GM12878 (cell line): ENCODE measurements around the gene TPST1. TPM values are rescaled to one million over a fixed set of nuclear protein-coding genes. Genes with fewer than 3 reads are reported as not detected.

Source experiments
- ATAC-seq: fragments of 200-7000 bp; cut with Tn5 transposase; 3 replicates; pipeline ENCODE4 v1.9.1; 2020; ENCODE audit warnings: mild to moderate bottlenecking, moderate library complexity
- BruUV-seq: library from RNA; stranded (reverse); fragments of 400-500 nt; replicated peaks from 2 replicates; lab custom pipeline; 2021; lab: Mats Ljungman, UMichigan
- CTCF ChIA-PET: fragments of 300-600 bp; sonication (Branson Sonifier 250); formaldehyde crosslinking; extraction: SDS; loops from one replicate; lab custom pipeline; 2021; ENCODE audit warnings: inconsistent platforms; lab: Yijun Ruan, JAX
- POLR2A ChIA-PET: fragments of 350-600 bp; formaldehyde crosslinking; extraction: SDS; loops from one replicate; lab custom pipeline; 2021; ENCODE audit warnings: inconsistent platforms; lab: Charles Lee
- RAD21 ChIA-PET: fragments of 300-600 bp; sonication (Branson Sonifier 250); formaldehyde crosslinking; loops from one replicate; lab custom pipeline; 2023; ENCODE audit warnings: antibody characterized with exemption; ENCODE audit not compliant: unreplicated experiment; lab: Charles Lee
- SMC1A ChIA-PET: fragments of 300-600 bp; sonication (Branson Sonifier 250); formaldehyde crosslinking; loops from one replicate; lab custom pipeline; 2023; ENCODE audit not compliant: unreplicated experiment, uncharacterized antibody; lab: Charles Lee
- DNase-seq: peaks from one replicate; pipeline ENCODE4 v3.0.0-alpha.2; 2011; ENCODE audit warnings: low read depth, low spot score
- FAIRE-seq: peaks from 3 replicates; lab custom pipeline; 2011; peaks lifted over from hg19 to GRCh38; lab: Jason Lieb, UNC
- H2AFZ ChIP-seq: 2 replicates; pipeline ENCODE4 v1.6.0; 2011; ENCODE audit warnings: low read depth, low read length, control low read depth; ENCODE audit not compliant: control insufficient read depth
- H3K27ac ChIP-seq: 2 replicates; pipeline ENCODE4 v1.5.1; 2011; ENCODE audit warnings: control low read depth; ENCODE audit not compliant: control insufficient read depth, insufficient read depth
- H3K27me3 ChIP-seq, 2 experiments: replicated peaks in 1 of 2; 2 replicates each; pipeline versions ENCODE4 v1.6.0 to v1.6.1; 2011; ENCODE audit warnings: low read length in 1 of 2; ENCODE audit not compliant: control insufficient read depth in 2 of 2, insufficient read depth in 2 of 2
- H3K36me3 ChIP-seq, 2 experiments: 2 replicates each; pipeline ENCODE4 v1.5.1; 2011; ENCODE audit warnings: low read length in 1 of 2; ENCODE audit not compliant: control insufficient read depth in 2 of 2, insufficient read depth in 2 of 2
- H3K4me1 ChIP-seq: 2 replicates; pipeline ENCODE4 v1.6.1; 2011; ENCODE audit warnings: mild to moderate bottlenecking, low read length, moderate library complexity, mixed read lengths; ENCODE audit not compliant: control insufficient read depth, insufficient read depth
- H3K4me2 ChIP-seq: 2 replicates; pipeline ENCODE4 v1.6.0; 2011; ENCODE audit warnings: control low read depth; ENCODE audit not compliant: control insufficient read depth, insufficient read depth
- H3K4me3 ChIP-seq: fragments of 200-600 bp; sonication (generic); 2 replicates; pipeline ENCODE4 v1.5.1; 2016
- H3K79me2 ChIP-seq: 2 replicates; pipeline ENCODE4 v1.6.0; 2011; ENCODE audit warnings: low read length; ENCODE audit not compliant: control insufficient read depth, insufficient read depth
- H3K9ac ChIP-seq: 2 replicates; pipeline ENCODE4 v1.8.0; 2011; ENCODE audit warnings: low read length, control low read depth, mixed read lengths; ENCODE audit not compliant: control insufficient read depth, insufficient read depth
- H3K9me3 ChIP-seq: replicated peaks from 3 replicates; pipeline ENCODE4 v1.5.1; 2011; ENCODE audit warnings: mild to moderate bottlenecking, low read length; ENCODE audit not compliant: control insufficient read depth, insufficient read depth
- H4K20me1 ChIP-seq: 2 replicates; pipeline ENCODE4 v1.6.0; 2011; ENCODE audit not compliant: control insufficient read depth, insufficient read depth
- EED ChIP-seq: sonication (generic); IDR thresholded peaks from 2 replicates; pipeline ENCODE4 v1.6.1; 2016; ENCODE audit warnings: antibody characterized with exemption, low read depth
- MYC ChIP-seq: IDR thresholded peaks from 2 replicates; pipeline ENCODE4 v1.6.1; 2011; ENCODE audit warnings: mild to moderate bottlenecking, low read length, moderate library complexity, inconsistent platforms; ENCODE audit not compliant: insufficient read depth, insufficient replicate concordance, insufficient read length, severe bottlenecking
- NFXL1 ChIP-seq: fragments of 450-650 bp; IDR thresholded peaks from 2 replicates; pipeline ENCODE4 v1.6.1; 2017; ENCODE audit warnings: antibody characterized with exemption, mild to moderate bottlenecking, borderline replicate concordance
- NR2F1 ChIP-seq: fragments of 450-650 bp; conservative IDR thresholded peaks from 2 replicates; pipeline ENCODE4 v1.6.1; 2017; ENCODE audit warnings: mild to moderate bottlenecking
- RCOR1 ChIP-seq: conservative IDR thresholded peaks from 2 replicates; pipeline ENCODE4 v1.6.1; 2012; ENCODE audit warnings: low read depth, low read length, improper control_type of control experiment
- SREBF2 ChIP-seq: IDR thresholded peaks from 2 replicates; pipeline ENCODE4 v1.6.1; 2012; ENCODE audit warnings: mild to moderate bottlenecking, low read length
- TCF12 ChIP-seq: IDR thresholded peaks from 2 replicates; pipeline ENCODE4 v1.6.1; 2011; ENCODE audit warnings: low read depth, mild to moderate bottlenecking, low read length
- ZNF217 ChIP-seq: fragments of 450-650 bp; IDR thresholded peaks from 2 replicates; pipeline ENCODE4 v1.6.1; 2017; ENCODE audit warnings: antibody characterized with exemption, mild to moderate bottlenecking
- WGBS: methylation state at CpG from one replicate; pipeline ENCODE4 v1.1.6; 2016; ENCODE audit warnings: low lambda C conversion rate; ENCODE audit not compliant: insufficient replicate concordance, insufficient coverage; ENCODE audit errors: missing lambda C conversion rate; 5-methylcytosine and 5-hydroxymethylcytosine counted together
- in situ Hi-C: fragments of 300-500 bp; cut with MboI; formaldehyde crosslinking; loops from 9 replicates; pipeline ENCODE4 v1.14.3; 2018; ENCODE audit warnings: mixed read lengths
- intact Hi-C: fragments of 100-400 bp; cut with micrococcal nuclease; formaldehyde crosslinking; loops from one replicate; pipeline ENCODE4 v1.14.2; 2022; ENCODE audit not compliant: unreplicated experiment
- polyA plus RNA-seq, 11 experiments: library from polyadenylated mRNA; depleted of rRNA in 4 of 11; unstranded in 6 of 11; stranded (reverse) in 5 of 11; fragments of >200 nt; fragmentation: Nextera tagmentation in 4 of 11; fragmentation: Illumina TruSeq in 1 of 11; extraction: Ambion mirVana in 4 of 11; extraction: Trizol in 1 of 11; gene quantifications; 1 replicate in 1 of 11; 2 replicates in 10 of 11; pipeline versions ENCODE4 v1.2.1 to v1.2.3, GENCODE V29; 2011 to 2016; ENCODE audit warnings: inconsistent platforms in 2 of 11, missing spikeins in 2 of 11, low read depth in 1 of 11
- total RNA-seq, 4 experiments: library from RNA; depleted of rRNA in 3 of 4; stranded (reverse); fragments of >200 nt in 3 of 4; fragmentation: Illumina TruSeq in 1 of 4; extraction: Trizol in 1 of 4; gene quantifications; 2 replicates each; pipeline versions ENCODE4 v1.2.1 to v1.2.3, GENCODE V29; 2013 to 2021
- TF ChIP-seq, protein P1 (sequence below): fragments of 450-650 bp; IDR thresholded peaks from 2 replicates; pipeline ENCODE4 v1.6.1; 2017; ENCODE audit warnings: borderline replicate concordance

The TPST1 gene
- total and polyA plus RNA-seq, 10 of the 15 experiments (the other 5 are each of a cell fraction or from before 2014, with no cell fraction given) = 1.1 to 10.6 (median 7.5) TPM

DNA sequence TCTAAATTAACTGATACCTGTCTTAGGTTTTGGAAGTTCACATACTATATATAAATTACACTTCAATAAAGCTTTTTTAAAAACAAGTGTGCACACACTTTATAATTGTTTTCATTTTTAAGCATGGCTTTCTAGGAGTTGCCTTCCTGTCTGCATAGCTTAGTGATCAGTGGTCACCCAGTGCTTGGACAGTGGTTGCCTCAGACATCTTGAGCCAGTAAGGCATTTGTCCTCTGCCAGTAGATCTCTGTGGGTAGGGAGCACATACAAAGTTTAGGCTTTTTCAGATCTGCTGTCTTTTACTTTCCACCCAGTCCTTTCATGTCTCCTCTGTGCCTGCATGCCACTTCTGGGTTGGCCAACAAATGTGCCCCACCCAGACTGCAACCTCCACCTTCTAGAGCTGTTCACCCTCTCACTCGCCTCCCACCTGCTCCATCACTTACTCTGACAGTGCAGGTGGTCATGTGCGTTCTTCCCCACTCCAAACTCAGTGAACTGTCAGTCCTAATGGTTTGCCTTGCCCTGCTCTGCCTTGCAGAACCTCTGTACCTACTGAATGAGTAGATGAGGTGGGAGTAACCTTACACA lies 31.7 kb downstream of the TPST1 start:
- no peaks in the 10 kb centered on the region for H3K4me1 ChIP-seq
- no peaks in the 10 kb centered on the region for H3K79me2 ChIP-seq
- H3K9me3 ChIP-seq = no peaks in the 10 kb centered on the region
- WGBS = 70% methylated on average over 2 of the region's 2 CpGs
- no peak for FAIRE-seq
- ChIA-PET SMC1A (no interaction called here), RAD21 (no interaction called here), CTCF (no interaction called here), POLR2A (no interaction called here)
- TF ChIP-seq NFXL1 = no peak
- no peak for TF ChIP-seq NR2F1
- no peak for TF ChIP-seq ZNF217
- no peak for TF ChIP-seq SREBF2
- TF ChIP-seq EED = no peak
- TF ChIP-seq MYC = no peak
- TF ChIP-seq, protein P1, sequence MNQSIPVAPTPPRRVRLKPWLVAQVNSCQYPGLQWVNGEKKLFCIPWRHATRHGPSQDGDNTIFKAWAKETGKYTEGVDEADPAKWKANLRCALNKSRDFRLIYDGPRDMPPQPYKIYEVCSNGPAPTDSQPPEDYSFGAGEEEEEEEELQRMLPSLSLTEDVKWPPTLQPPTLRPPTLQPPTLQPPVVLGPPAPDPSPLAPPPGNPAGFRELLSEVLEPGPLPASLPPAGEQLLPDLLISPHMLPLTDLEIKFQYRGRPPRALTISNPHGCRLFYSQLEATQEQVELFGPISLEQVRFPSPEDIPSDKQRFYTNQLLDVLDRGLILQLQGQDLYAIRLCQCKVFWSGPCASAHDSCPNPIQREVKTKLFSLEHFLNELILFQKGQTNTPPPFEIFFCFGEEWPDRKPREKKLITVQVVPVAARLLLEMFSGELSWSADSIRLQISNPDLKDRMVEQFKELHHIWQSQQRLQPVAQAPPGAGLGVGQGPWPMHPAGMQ = no peak
- TF ChIP-seq RCOR1 = no peak
- TF ChIP-seq TCF12 = no peak
- H3K27ac ChIP-seq = no peak overlapping the region
- H2AFZ ChIP-seq = no peak overlapping the region
- no peak overlapping the region for H3K4me3 ChIP-seq
- no peak overlapping the region for H3K9ac ChIP-seq
- no peaks in the 10 kb centered on the region for H3K27me3 ChIP-seq
- no peaks in the 10 kb centered on the region for H3K36me3 ChIP-seq
- in situ Hi-C loops (no loop called here), intact Hi-C loops (no loop called here)
- H4K20me1 ChIP-seq = no peaks in the 10 kb centered on the region
- ATAC-seq = no peak; the same call in 2 of the 3 replicates
- no peak overlapping the region for H3K4me2 ChIP-seq
- no peak for DNase-seq
- BruUV-seq = no TSS peak
